Brain microvascular endothelial cell (primary cell): ENCODE data around the gene UPB1.

Source experiments
- DNase-seq: peaks from one replicate; pipeline ENCODE4 v3.0.0-alpha.2; 2020
- H3K27ac ChIP-seq: fragments of 250-450 bp; sonication (Bioruptor Pico); 2 replicates; pipeline ENCODE4 v1.5.1; 2020; ENCODE audit warnings: mild to moderate bottlenecking, moderate library complexity
- H3K27me3 ChIP-seq: fragments of 250-450 bp; sonication (Bioruptor Pico); replicated peaks from 2 replicates; pipeline ENCODE4 v1.5.1; 2020; ENCODE audit warnings: mild to moderate bottlenecking
- H3K36me3 ChIP-seq: fragments of 250-450 bp; sonication (Bioruptor Pico); replicated peaks from 2 replicates; pipeline ENCODE4 v1.5.1; 2020; ENCODE audit warnings: mild to moderate bottlenecking
- H3K4me3 ChIP-seq: 2 replicates; pipeline ENCODE4 v1.5.1; 2011; ENCODE audit warnings: low read depth, mild to moderate bottlenecking, control low read depth, low read length, moderate library complexity
- CTCF ChIP-seq: IDR thresholded peaks from 2 replicates; pipeline ENCODE4 v1.5.1; 2011; ENCODE audit warnings: low read depth, mild to moderate bottlenecking, moderate library complexity, low read length, control low read depth, inconsistent platforms; ENCODE audit errors: missing control alignments
- in situ Hi-C: cut with HindIII; loops from 2 replicates; pipeline ENCODE4 v1.10.0; 2017; ENCODE audit warnings: low sequenced_read_pairs, low pct_ligation_motif_present

Gene UPB1

GRCh38 chr22:24467340-24467739 is 27.8 kb upstream of the UPB1 start:
- Histone ChIP-seq H3K27ac (peak overlapping the region; percentile 99), H3K36me3 (no peaks in the 10 kb centered on the region), H3K4me3 (no peak overlapping the region), H3K27me3 (no peaks in the 10 kb centered on the region)
- in situ Hi-C loops = no loop called here
- TF ChIP-seq CTCF = no peak
- no peak for DNase-seq

GRCh38 chr22:24471570-24471969 is 23.6 kb upstream of the UPB1 start:
- H3K4me3 ChIP-seq = no peak overlapping the region
- peak overlapping the region; percentile 93 for H3K27ac ChIP-seq
- H3K36me3 ChIP-seq = no peaks in the 10 kb centered on the region
- peak; percentile 90 for DNase-seq
- no peaks in the 10 kb centered on the region for H3K27me3 ChIP-seq
- in situ Hi-C loops = no loop called here
- no peak for TF ChIP-seq CTCF

GRCh38 chr22:24473284-24473683 is 21.8 kb upstream of the UPB1 start:
- no peak for DNase-seq
- Histone ChIP-seq H3K4me3 (no peak overlapping the region), H3K27me3 (no peaks in the 10 kb centered on the region), H3K27ac (peak overlapping the region; percentile 95), H3K36me3 (no peaks in the 10 kb centered on the region)
- TF ChIP-seq CTCF = no peak
- in situ Hi-C loops = no loop called here

- H3K4me3 ChIP-seq = no peak overlapping the region
- no peaks in the 10 kb centered on the region for H3K27me3 ChIP-seq
- TF ChIP-seq CTCF = no peak
- H3K36me3 ChIP-seq = no peaks in the 10 kb centered on the region
- peak overlapping the region; percentile 95 for H3K27ac ChIP-seq
- peak; percentile 92 for DNase-seq
- in situ Hi-C loops = no loop called here
Observed at GRCh38 chr22:24474221-24474620, 20.9 kb upstream of the UPB1 start.

- Histone ChIP-seq H3K4me3 (no peak overlapping the region), H3K27ac (peak overlapping the region; percentile 95), H3K36me3 (no peaks in the 10 kb centered on the region), H3K27me3 (no peaks in the 10 kb centered on the region)
- TF ChIP-seq CTCF = no peak
- peak; percentile 36 for DNase-seq
- in situ Hi-C loops = no loop called here
Observed at GRCh38 chr22:24474649-24475255, 20.4 kb upstream of the UPB1 start.

- Histone ChIP-seq H3K4me3 (no peak overlapping the region), H3K27ac (no peak overlapping the region), H3K27me3 (no peaks in the 10 kb centered on the region), H3K36me3 (no peaks in the 10 kb centered on the region)
- DNase-seq = no peak
- TF ChIP-seq CTCF = no peak
- in situ Hi-C loops = no loop called here
Observed at GRCh38 chr22:24481641-24482040, 13.5 kb upstream of the UPB1 start.
